ENCODE measurements around the gene SRPK2.
"Not testable (repeated sequence)": the region's sequence is repeated elsewhere in the genome, so short reads cannot be mapped to it uniquely, and the experiment has no call there.

Gene SRPK2

GRCh38 chr7:105297309-105297708, 91.4 kb downstream of the SRPK2 start:
- no peaks in the 10 kb centered on the region for H3K36me3 ChIP-seq
- H3K4me1 ChIP-seq (ENCODE audit: control insufficient read depth in 1 of 2, insufficient read depth in 1 of 2, low read depth in 1 of 2, low read length in 1 of 2) = no peaks in the 10 kb centered on the region
- H3K4me3 ChIP-seq (ENCODE audit: low read depth in 1 of 2, low read length in 1 of 2) = no peak overlapping the region
- H3K27me3 ChIP-seq = no peaks in the 10 kb centered on the region
- H3K9me3 ChIP-seq = no peaks in the 10 kb centered on the region
- no peak overlapping the region for H3K27ac ChIP-seq
- no peak for TF ChIP-seq CTCF (IDR thresholded peaks at IDR 0.05)

DNA sequence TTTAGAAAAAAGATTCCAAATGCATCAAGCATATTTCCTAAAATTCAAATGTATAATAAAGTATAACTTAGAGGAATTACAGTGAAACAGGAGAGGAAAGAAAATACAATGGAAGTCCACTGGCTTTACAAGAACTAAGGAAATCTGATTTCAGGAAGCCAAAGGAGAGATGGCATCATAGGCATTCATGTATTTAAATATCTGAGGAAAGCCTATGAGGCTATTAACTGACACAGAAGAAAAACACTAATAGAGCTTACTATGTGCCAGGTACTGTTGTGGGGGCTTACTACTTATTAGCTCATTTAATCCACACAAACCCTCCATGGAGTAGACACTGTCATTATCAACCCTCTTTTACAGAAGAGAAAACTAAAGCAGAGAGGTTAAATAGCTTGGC, 92.2 kb downstream of the SRPK2 start:
- Histone ChIP-seq H3K4me1 (ENCODE audit: control insufficient read depth in 1 of 2, insufficient read depth in 1 of 2, low read depth in 1 of 2, low read length in 1 of 2) (no peaks in the 10 kb centered on the region), H3K27ac (no peak overlapping the region), H3K4me3 (ENCODE audit: low read depth in 1 of 2, low read length in 1 of 2) (no peak overlapping the region), H3K36me3 (no peaks in the 10 kb centered on the region), H3K27me3 (no peaks in the 10 kb centered on the region), H3K9me3 (no peaks in the 10 kb centered on the region)
- TF ChIP-seq CTCF (IDR thresholded peaks at IDR 0.05) = no peak

- H3K36me3 ChIP-seq = no peaks in the 10 kb centered on the region
- no peak for TF ChIP-seq CTCF (IDR thresholded peaks at IDR 0.05)
- H3K27me3 ChIP-seq = no peaks in the 10 kb centered on the region
- no peaks in the 10 kb centered on the region for H3K9me3 ChIP-seq
- peak overlapping the region; percentile 28 for H3K27ac ChIP-seq
- no peaks in the 10 kb centered on the region for H3K4me1 ChIP-seq (ENCODE audit: control insufficient read depth in 1 of 2, insufficient read depth in 1 of 2, low read depth in 1 of 2, low read length in 1 of 2)
- no peak overlapping the region for H3K4me3 ChIP-seq (ENCODE audit: low read depth in 1 of 2, low read length in 1 of 2)
Observed at GRCh38 chr7:105295596-105296352, 92.9 kb downstream of the SRPK2 start.

- H3K4me1 ChIP-seq (ENCODE audit: control insufficient read depth in 1 of 2, insufficient read depth in 1 of 2, low read depth in 1 of 2, low read length in 1 of 2); H3K9me3 ChIP-seq; H3K4me3 ChIP-seq (ENCODE audit: low read depth in 1 of 2, low read length in 1 of 2); H3K27ac ChIP-seq; H3K36me3 ChIP-seq; H3K27me3 ChIP-seq: not testable (repeated sequence)
Observed at GRCh38 chr7:105294482-105294881, 94.2 kb downstream of the SRPK2 start.

DNA sequence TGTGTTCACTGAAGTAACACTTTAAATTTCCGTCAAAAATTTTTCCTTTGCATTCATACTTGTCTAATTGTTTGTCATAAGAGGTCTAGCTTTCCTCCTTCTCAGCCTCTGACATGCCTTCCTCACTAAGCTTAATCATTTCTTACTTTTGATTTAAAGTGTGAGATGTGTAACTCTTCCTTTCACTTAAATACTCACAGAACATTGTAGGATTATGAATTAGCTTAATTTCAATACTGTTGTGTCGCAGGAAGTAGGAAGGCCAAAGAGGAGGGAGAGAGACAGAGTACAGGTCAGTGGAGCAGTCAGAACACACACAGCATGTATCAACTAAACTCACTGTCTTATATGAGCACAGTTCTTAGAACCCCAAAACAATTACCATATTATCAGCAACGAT, 99.0 kb downstream of the SRPK2 start:
- no peak for TF ChIP-seq CTCF (IDR thresholded peaks at IDR 0.05)
- Histone ChIP-seq H3K36me3 (no peaks in the 10 kb centered on the region), H3K4me3 (ENCODE audit: low read depth in 1 of 2, low read length in 1 of 2) (no peak overlapping the region), H3K4me1 (ENCODE audit: control insufficient read depth in 1 of 2, insufficient read depth in 1 of 2, low read depth in 1 of 2, low read length in 1 of 2) (no peaks in the 10 kb centered on the region), H3K27ac (no peak overlapping the region), H3K9me3 (no peaks in the 10 kb centered on the region), H3K27me3 (no peaks in the 10 kb centered on the region)

DNA sequence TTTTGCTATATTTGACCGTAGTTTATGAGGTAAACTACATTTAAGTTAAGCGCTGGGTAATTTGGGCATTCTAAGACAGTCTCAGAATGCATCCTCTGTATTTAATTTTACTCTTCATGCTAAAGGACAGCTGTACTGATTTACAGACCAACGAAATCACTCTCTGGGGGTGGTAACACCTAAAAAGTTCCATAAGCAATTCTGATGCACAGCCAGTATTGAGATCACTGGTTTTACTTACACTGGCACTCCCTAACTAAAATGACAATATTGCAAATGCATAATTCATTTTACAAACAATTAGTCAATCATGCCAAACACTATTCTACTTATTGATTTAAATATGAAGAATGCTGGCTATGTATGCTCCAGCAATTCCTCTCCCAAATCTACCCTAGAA, 102.3 kb downstream of the SRPK2 start:
- peaks cover 10 to 13% of the 10 kb centered on the region in 2 experiments for H3K4me1 ChIP-seq (ENCODE audit: control insufficient read depth in 1 of 2, insufficient read depth in 1 of 2, low read depth in 1 of 2, low read length in 1 of 2)
- H3K4me3 ChIP-seq (ENCODE audit: low read depth in 1 of 2, low read length in 1 of 2) = no peak overlapping the region
- no peaks in the 10 kb centered on the region for H3K27me3 ChIP-seq
- H3K36me3 ChIP-seq = no peaks in the 10 kb centered on the region
- no peaks in the 10 kb centered on the region for H3K9me3 ChIP-seq
- no peak for TF ChIP-seq CTCF (IDR thresholded peaks at IDR 0.05)
- no peak overlapping the region for H3K27ac ChIP-seq
